Vagina (tissue), 2 donors: Measurements from ENCODE around the gene DOK3. TPM values are rescaled to one million over a fixed set of nuclear protein-coding genes. Genes with fewer than 3 reads are reported as not detected.

ENCODE experiments used
- DNase-seq, 2 donors: peaks; one replicate each; pipeline ENCODE4 v3.0.0-alpha.2; 2017; ENCODE audit errors: extremely low spot score in 2 of 2
- H3K27ac ChIP-seq: fragments of 200-600 bp; sonication (generic); one replicate; pipeline ENCODE4 v1.5.1; 2019
- H3K27me3 ChIP-seq: fragments of 200-600 bp; sonication (generic); one replicate; pipeline ENCODE4 v1.5.1; 2019
- H3K36me3 ChIP-seq, 2 donors: fragments of 200-600 bp; sonication (generic); one replicate each; pipeline ENCODE4 v1.5.1; 2017 to 2019
- H3K4me1 ChIP-seq: fragments of 200-600 bp; sonication (generic); one replicate; pipeline ENCODE4 v1.5.1; 2019
- H3K4me3 ChIP-seq, 2 donors: fragments of 200-600 bp; sonication (generic); 1 replicate in 1 of 2; 2 replicates in 1 of 2; pipeline ENCODE4 v1.5.1; 2016 to 2019
- H3K9me3 ChIP-seq: fragments of 200-600 bp; sonication (generic); one replicate; pipeline ENCODE4 v1.5.1; 2019
- POLR2A ChIP-seq, 2 donors: fragments of 450-650 bp; IDR thresholded peaks; one replicate each; pipeline ENCODE4 v1.6.1; 2017; ENCODE audit warnings: antibody characterized with exemption in 2 of 2, mild to moderate bottlenecking in 2 of 2, moderate library complexity in 2 of 2
- POLR2AphosphoS5 ChIP-seq, 2 donors: sonication (generic); formaldehyde crosslinking; IDR thresholded peaks; one replicate each; pipeline ENCODE4 v1.9.0; 2017; ENCODE audit warnings: antibody characterized with exemption in 2 of 2, mild to moderate bottlenecking in 2 of 2, low read depth in 1 of 2; ENCODE audit not compliant: insufficient read depth in 1 of 2
- intact Hi-C: fragments of 100-400 bp; cut with DNase I; formaldehyde crosslinking; loops from one replicate; pipeline ENCODE4 v1.15.1; 2023
- total RNA-seq: library from RNA; depleted of rRNA; stranded (reverse); fragments of >200 nt; gene quantifications from one replicate; pipeline ENCODE4 v1.2.3, GENCODE V29; 2016
- TF ChIP-seq, protein P1 (sequence below), 3 experiments: fragments of 450-650 bp in 2 of 3; fragments of 200-600 bp in 1 of 3; sonication (generic) in 1 of 3; IDR thresholded peaks; one replicate each; pipeline ENCODE4 v1.5.1; 2017 to 2019; ENCODE audit warnings: antibody characterized with exemption in 3 of 3, mild to moderate bottlenecking in 2 of 3, moderate library complexity in 2 of 3

DOK3 gene
- total RNA-seq, 1 donor from 2014 or later: 12.0 TPM

GRCh38 chr5:177479774-177480173, 29.9 kb downstream of the DOK3 start:
- no peaks in the 10 kb centered on the region for H3K27me3 ChIP-seq
- TF ChIP-seq, protein P1, sequence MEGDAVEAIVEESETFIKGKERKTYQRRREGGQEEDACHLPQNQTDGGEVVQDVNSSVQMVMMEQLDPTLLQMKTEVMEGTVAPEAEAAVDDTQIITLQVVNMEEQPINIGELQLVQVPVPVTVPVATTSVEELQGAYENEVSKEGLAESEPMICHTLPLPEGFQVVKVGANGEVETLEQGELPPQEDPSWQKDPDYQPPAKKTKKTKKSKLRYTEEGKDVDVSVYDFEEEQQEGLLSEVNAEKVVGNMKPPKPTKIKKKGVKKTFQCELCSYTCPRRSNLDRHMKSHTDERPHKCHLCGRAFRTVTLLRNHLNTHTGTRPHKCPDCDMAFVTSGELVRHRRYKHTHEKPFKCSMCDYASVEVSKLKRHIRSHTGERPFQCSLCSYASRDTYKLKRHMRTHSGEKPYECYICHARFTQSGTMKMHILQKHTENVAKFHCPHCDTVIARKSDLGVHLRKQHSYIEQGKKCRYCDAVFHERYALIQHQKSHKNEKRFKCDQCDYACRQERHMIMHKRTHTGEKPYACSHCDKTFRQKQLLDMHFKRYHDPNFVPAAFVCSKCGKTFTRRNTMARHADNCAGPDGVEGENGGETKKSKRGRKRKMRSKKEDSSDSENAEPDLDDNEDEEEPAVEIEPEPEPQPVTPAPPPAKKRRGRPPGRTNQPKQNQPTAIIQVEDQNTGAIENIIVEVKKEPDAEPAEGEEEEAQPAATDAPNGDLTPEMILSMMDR (IDR thresholded peaks at IDR 0.05): no peak
- TF ChIP-seq POLR2A (IDR thresholded peaks at IDR 0.05): no peak
- no peak for TF ChIP-seq POLR2AphosphoS5 (IDR thresholded peaks at IDR 0.05; ENCODE audit: insufficient read depth in 1 of 2, low read depth in 1 of 2)
- H3K36me3 ChIP-seq: peaks cover 0 to under 1% of the 10 kb centered on the region in 2 donors
- H3K4me3 ChIP-seq: no peak overlapping the region
- peaks cover 58% of the 10 kb centered on the region for H3K4me1 ChIP-seq
- no peaks in the 10 kb centered on the region for H3K9me3 ChIP-seq
- no peak for DNase-seq
- intact Hi-C loops: no loop called here
- H3K27ac ChIP-seq: peak overlapping the region; percentile 53

GRCh38 chr5:177478711-177479646, 30.6 kb downstream of the DOK3 start:
- H3K27me3 ChIP-seq: no peaks in the 10 kb centered on the region
- no peaks in the 10 kb centered on the region for H3K36me3 ChIP-seq
- H3K4me3 ChIP-seq: no peak overlapping the region
- H3K9me3 ChIP-seq: no peaks in the 10 kb centered on the region
- H3K4me1 ChIP-seq: peaks cover 60% of the 10 kb centered on the region
- intact Hi-C loops: no loop called here
- peak overlapping the region; percentile 53 for H3K27ac ChIP-seq
- TF ChIP-seq POLR2AphosphoS5 (IDR thresholded peaks at IDR 0.05; ENCODE audit: insufficient read depth in 1 of 2, low read depth in 1 of 2): peak in 1 of 2 donors; percentile 72
- TF ChIP-seq, protein P1 (IDR thresholded peaks at IDR 0.05): no peak
- DNase-seq: no peak

DNA sequence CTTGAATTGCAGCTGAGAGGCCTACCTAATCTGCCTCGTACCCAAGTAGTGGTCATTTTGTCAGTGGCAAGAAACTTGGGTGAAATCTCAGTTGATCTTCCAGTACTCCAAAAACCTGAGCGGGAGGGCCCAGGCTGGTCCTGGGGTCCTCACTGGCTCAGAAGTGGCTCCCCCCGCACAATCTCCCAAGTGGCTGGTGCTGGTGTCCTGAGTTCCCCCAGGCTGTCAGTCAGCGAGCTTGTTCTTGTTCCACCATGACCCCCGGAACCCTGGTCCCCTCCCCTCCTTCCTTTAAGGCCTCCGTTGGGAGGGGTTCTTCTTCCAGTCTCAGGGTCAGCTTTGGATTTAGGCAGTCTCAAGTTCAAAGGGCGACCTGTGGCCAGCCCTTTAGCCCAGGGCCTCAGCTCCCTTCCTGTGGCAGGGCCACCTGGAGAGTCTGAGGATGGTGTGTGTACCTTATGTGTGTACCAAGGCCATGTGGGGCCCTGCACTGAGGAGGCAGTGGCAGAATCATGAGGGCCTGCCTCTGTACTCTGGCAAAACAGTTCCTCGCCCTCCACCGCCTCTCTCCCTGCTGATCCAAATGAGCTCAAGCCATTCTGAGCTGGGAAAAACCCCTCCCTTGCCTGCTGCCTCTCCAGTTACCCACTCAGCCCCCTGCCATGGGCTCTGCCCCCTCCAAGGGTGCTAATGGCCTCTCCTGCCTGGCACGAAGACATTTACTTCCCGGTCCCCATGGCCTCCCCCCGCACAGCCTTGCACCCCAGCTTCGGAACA, 31.7 kb downstream of the DOK3 start:
- DNase-seq: no peak
- intact Hi-C loops: no loop called here
- H3K27ac ChIP-seq: peak overlapping the region; percentile 53
- H3K36me3 ChIP-seq: no peaks in the 10 kb centered on the region
- H3K4me1 ChIP-seq: peaks cover 62% of the 10 kb centered on the region
- TF ChIP-seq POLR2A (IDR thresholded peaks at IDR 0.05) (no peak), POLR2AphosphoS5 (IDR thresholded peaks at IDR 0.05; ENCODE audit: insufficient read depth in 1 of 2, low read depth in 1 of 2) (peak in 1 of 2 donors; percentile 12)
- H3K4me3 ChIP-seq: no peak overlapping the region
- no peaks in the 10 kb centered on the region for H3K27me3 ChIP-seq
- H3K9me3 ChIP-seq: no peaks in the 10 kb centered on the region

- TF ChIP-seq POLR2A (IDR thresholded peaks at IDR 0.05) (no peak), POLR2AphosphoS5 (IDR thresholded peaks at IDR 0.05; ENCODE audit: insufficient read depth in 1 of 2, low read depth in 1 of 2) (peak in 1 of 2 donors; percentile 66)
- DNase-seq: no peak
- no peaks in the 10 kb centered on the region for H3K36me3 ChIP-seq
- H3K27me3 ChIP-seq: no peaks in the 10 kb centered on the region
- H3K4me3 ChIP-seq: no peak overlapping the region
- intact Hi-C loops: no loop called here
- H3K4me1 ChIP-seq: peaks cover 74% of the 10 kb centered on the region
- H3K9me3 ChIP-seq: no peaks in the 10 kb centered on the region
- H3K27ac ChIP-seq: peak overlapping the region; percentile 53
These were observed 32.9 kb downstream of the DOK3 start for GRCh38 chr5:177476531-177477233.

DNA sequence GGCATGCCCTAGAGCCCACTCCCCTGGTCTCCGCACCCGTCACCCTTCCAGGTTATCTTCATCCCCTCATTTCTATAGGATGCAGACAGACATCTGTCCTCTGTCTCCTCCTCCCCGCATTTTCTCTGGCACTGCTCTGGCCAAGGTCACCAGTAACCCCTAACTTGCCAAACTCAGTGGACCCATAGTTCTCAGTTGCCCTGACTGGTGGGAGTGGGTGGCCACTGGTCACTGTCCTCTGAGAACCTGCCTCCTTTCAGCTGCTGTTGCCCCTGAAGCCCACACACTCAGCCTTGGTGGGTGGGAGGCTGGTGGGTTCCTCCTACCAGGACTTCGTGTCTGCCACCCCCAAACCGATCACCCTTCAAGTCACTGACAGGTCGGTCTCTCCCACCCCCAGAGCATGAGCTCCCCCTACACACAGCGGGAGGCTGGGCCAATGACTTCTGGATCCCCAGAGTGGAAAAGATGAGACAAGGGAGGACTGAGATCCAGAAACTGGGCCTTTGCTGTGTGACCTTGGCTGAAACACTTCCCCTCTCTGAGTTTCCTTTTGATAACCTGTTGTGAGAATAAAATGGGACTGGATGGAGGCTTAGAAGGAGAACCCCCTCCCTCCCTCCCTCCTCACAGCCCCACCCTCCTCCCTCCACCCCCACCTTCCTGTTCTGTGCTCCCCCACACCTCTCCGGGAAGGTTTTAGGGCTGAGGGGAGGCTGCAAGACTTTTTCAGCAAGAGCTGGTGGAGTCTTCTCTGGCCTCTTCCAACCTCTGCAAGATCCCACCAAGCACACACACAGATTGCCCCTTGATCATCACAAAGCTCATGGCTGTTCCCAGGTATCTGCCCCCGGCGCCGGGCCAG, 33.8 kb downstream of the DOK3 start:
- Histone ChIP-seq H3K4me1 (peaks cover 75% of the 10 kb centered on the region), H3K9me3 (no peaks in the 10 kb centered on the region), H3K4me3 (no peak overlapping the region), H3K36me3 (no peaks in the 10 kb centered on the region), H3K27me3 (no peaks in the 10 kb centered on the region), H3K27ac (peak overlapping the region; percentile 33)
- DNase-seq: no peak
- intact Hi-C loops: loop anchor here (2.0 kb wide), 1 partner anchor 21 kb away; the partner anchor contains the start of gene PDLIM7
- TF ChIP-seq POLR2A (IDR thresholded peaks at IDR 0.05): no peak
- TF ChIP-seq POLR2AphosphoS5 (IDR thresholded peaks at IDR 0.05; ENCODE audit: insufficient read depth in 1 of 2, low read depth in 1 of 2): no peak
- TF ChIP-seq, protein P1 (IDR thresholded peaks at IDR 0.05): no peak
